ENCODE measurements around the gene SLC35B1.
"Not testable (repeated sequence)": the region's sequence is repeated elsewhere in the genome, so short reads cannot be mapped to it uniquely, and the experiment has no call there.

SLC35B1 gene

DNA sequence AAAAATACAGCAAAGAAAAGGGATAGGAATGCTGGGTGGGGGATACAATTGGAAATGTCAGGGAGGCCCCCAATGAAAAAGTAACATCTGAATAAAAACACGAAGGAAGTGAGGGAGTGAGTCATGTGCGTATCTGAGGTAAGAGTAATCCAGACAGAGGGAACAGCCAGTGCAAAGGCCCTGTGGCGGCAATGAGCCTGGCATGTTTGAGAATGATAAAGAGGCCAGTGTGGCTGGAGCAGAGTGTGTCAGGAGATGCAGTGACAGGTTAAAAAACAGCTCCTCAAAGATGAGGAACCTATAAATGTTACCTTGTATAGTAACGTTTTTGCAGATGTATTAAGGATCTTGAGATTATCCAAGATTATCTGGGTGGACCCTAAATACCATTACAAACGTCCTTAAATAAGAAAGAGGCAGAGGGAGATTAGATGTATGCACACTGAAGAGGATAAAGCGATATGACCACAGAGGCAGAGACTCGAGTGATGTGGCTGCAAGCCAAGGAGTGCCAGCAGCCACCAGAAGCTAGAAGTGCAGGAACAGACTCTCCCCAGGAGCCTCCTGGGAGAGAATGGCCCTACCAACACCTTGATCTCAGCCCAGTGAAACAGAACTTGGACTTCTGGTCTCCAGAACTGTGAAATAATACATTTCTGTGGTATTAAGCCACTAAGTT lies 17.8 kb upstream of the SLC35B1 start:
- Histone ChIP-seq H3K36me3 (ENCODE audit: control insufficient read depth, insufficient read depth, low read length) (peaks cover 24% of the 10 kb centered on the region), H3K27me3 (replicated peaks; ENCODE audit: control insufficient read depth, insufficient read depth, low read length) (no peaks in the 10 kb centered on the region), H3K4me3 (replicated peaks; ENCODE audit: low read depth, low read length) (no peak overlapping the region)
- TF ChIP-seq, protein P1, sequence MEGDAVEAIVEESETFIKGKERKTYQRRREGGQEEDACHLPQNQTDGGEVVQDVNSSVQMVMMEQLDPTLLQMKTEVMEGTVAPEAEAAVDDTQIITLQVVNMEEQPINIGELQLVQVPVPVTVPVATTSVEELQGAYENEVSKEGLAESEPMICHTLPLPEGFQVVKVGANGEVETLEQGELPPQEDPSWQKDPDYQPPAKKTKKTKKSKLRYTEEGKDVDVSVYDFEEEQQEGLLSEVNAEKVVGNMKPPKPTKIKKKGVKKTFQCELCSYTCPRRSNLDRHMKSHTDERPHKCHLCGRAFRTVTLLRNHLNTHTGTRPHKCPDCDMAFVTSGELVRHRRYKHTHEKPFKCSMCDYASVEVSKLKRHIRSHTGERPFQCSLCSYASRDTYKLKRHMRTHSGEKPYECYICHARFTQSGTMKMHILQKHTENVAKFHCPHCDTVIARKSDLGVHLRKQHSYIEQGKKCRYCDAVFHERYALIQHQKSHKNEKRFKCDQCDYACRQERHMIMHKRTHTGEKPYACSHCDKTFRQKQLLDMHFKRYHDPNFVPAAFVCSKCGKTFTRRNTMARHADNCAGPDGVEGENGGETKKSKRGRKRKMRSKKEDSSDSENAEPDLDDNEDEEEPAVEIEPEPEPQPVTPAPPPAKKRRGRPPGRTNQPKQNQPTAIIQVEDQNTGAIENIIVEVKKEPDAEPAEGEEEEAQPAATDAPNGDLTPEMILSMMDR (IDR thresholded peaks at IDR 0.05; ENCODE audit: insufficient read depth, low read length, poor library complexity, severe bottlenecking) = no peak
- no peak for DNase-seq (ENCODE audit: extremely low read depth, insufficient read length)

GRCh38 chr17:49724552-49724951 lies 16.8 kb upstream of the SLC35B1 start:
- H3K36me3 ChIP-seq (ENCODE audit: control insufficient read depth, insufficient read depth, low read length) = peaks cover 30% of the 10 kb centered on the region
- DNase-seq (ENCODE audit: extremely low read depth, insufficient read length); H3K27me3 ChIP-seq (replicated peaks; ENCODE audit: control insufficient read depth, insufficient read depth, low read length); H3K4me3 ChIP-seq (replicated peaks; ENCODE audit: low read depth, low read length): not testable (repeated sequence)

GRCh38 chr17:49723423-49723822 lies 15.7 kb upstream of the SLC35B1 start:
- DNase-seq (ENCODE audit: extremely low read depth, insufficient read length) = no peak
- TF ChIP-seq, protein P1 (IDR thresholded peaks at IDR 0.05; ENCODE audit: insufficient read depth, low read length, poor library complexity, severe bottlenecking) = no peak
- H3K4me3 ChIP-seq (replicated peaks; ENCODE audit: low read depth, low read length) = no peak overlapping the region
- H3K27me3 ChIP-seq (replicated peaks; ENCODE audit: control insufficient read depth, insufficient read depth, low read length) = no peaks in the 10 kb centered on the region
- H3K36me3 ChIP-seq (ENCODE audit: control insufficient read depth, insufficient read depth, low read length) = peaks cover 30% of the 10 kb centered on the region

- no peak for DNase-seq (ENCODE audit: extremely low read depth, insufficient read length)
- Histone ChIP-seq H3K27me3 (replicated peaks; ENCODE audit: control insufficient read depth, insufficient read depth, low read length) (no peaks in the 10 kb centered on the region), H3K4me3 (replicated peaks; ENCODE audit: low read depth, low read length) (no peak overlapping the region), H3K36me3 (ENCODE audit: control insufficient read depth, insufficient read depth, low read length) (peaks cover 29% of the 10 kb centered on the region)
- TF ChIP-seq, protein P1 (IDR thresholded peaks at IDR 0.05; ENCODE audit: insufficient read depth, low read length, poor library complexity, severe bottlenecking) = no peak
Observed at GRCh38 chr17:49722066-49722465, 14.3 kb upstream of the SLC35B1 start.

GRCh38 chr17:49717371-49717861 lies 9.7 kb upstream of the SLC35B1 start:
- Histone ChIP-seq H3K4me3 (replicated peaks; ENCODE audit: low read depth, low read length) (no peak overlapping the region), H3K36me3 (ENCODE audit: control insufficient read depth, insufficient read depth, low read length) (peaks cover 34% of the 10 kb centered on the region), H3K27me3 (replicated peaks; ENCODE audit: control insufficient read depth, insufficient read depth, low read length) (no peaks in the 10 kb centered on the region)
- TF ChIP-seq, protein P1 (IDR thresholded peaks at IDR 0.05; ENCODE audit: insufficient read depth, low read length, poor library complexity, severe bottlenecking) = no peak
- no peak for DNase-seq (ENCODE audit: extremely low read depth, insufficient read length)

- Histone ChIP-seq H3K27me3 (replicated peaks; ENCODE audit: control insufficient read depth, insufficient read depth, low read length) (no peaks in the 10 kb centered on the region), H3K36me3 (ENCODE audit: control insufficient read depth, insufficient read depth, low read length) (peaks cover 29% of the 10 kb centered on the region), H3K4me3 (replicated peaks; ENCODE audit: low read depth, low read length) (no peak overlapping the region)
- DNase-seq (ENCODE audit: extremely low read depth, insufficient read length) = no peak
- TF ChIP-seq, protein P1 (IDR thresholded peaks at IDR 0.05; ENCODE audit: insufficient read depth, low read length, poor library complexity, severe bottlenecking) = no peak
Observed at GRCh38 chr17:49716668-49717364, 9.1 kb upstream of the SLC35B1 start.

Measured in GM06990 (cell line).